Coronary artery (tissue), 2 donors: Measurements from ENCODE around the gene FXYD2.

ENCODE experiments used
- DNase-seq: peaks from one replicate; pipeline ENCODE4 v3.0.0-alpha.2; 2017; ENCODE audit warnings: low spot score
- H3K27ac ChIP-seq, 2 donors: fragments of 200-600 bp; sonication (generic); one replicate each; pipeline ENCODE4 v1.5.1; 2016 to 2019
- H3K4me3 ChIP-seq: fragments of 200-600 bp; sonication (generic); 2 replicates; pipeline ENCODE4 v1.5.1; 2016; ENCODE audit warnings: mild to moderate bottlenecking, moderate library complexity
- CTCF ChIP-seq: fragments of 200-600 bp; sonication (generic); IDR thresholded peaks from one replicate; pipeline ENCODE4 v1.5.1; 2019; ENCODE audit warnings: antibody characterized with exemption

Gene FXYD2

GRCh38 chr11:117839380-117839881 lies 14.9 kb upstream of the FXYD2 start:
- peak; percentile 58 for DNase-seq
- no peak for TF ChIP-seq CTCF

GRCh38 chr11:117838901-117839300 lies 14.4 kb upstream of the FXYD2 start:
- no peak overlapping the region for H3K4me3 ChIP-seq
- TF ChIP-seq CTCF = no peak
- DNase-seq = peak; percentile 28
- H3K27ac ChIP-seq = no peak overlapping the region

More at GRCh38 chr11:117839380-117839881, 14.9 kb upstream of the FXYD2 start:
- H3K27ac ChIP-seq = no peak overlapping the region
- no peak overlapping the region for H3K4me3 ChIP-seq

GRCh38 chr11:117837791-117838190 lies 13.2 kb upstream of the FXYD2 start:
- no peak overlapping the region for H3K4me3 ChIP-seq
- no peak for DNase-seq
- H3K27ac ChIP-seq = no peak overlapping the region
- TF ChIP-seq CTCF = no peak

- TF ChIP-seq CTCF = no peak
- DNase-seq = peak; percentile 62
- Histone ChIP-seq H3K27ac (peak overlapping the region in 1 of 2 donors; percentile 30), H3K4me3 (peak overlapping the region; percentile 7)
These were observed 12.7 kb upstream of the FXYD2 start for GRCh38 chr11:117837070-117837776.

GRCh38 chr11:117836077-117836960 lies 11.8 kb upstream of the FXYD2 start:
- Histone ChIP-seq H3K27ac (peak overlapping the region in 1 of 2 donors; percentile 53), H3K4me3 (peak overlapping the region; percentile 40)
- DNase-seq = peak; percentile 45
- no peak for TF ChIP-seq CTCF

- H3K27ac ChIP-seq = no peak overlapping the region
- no peak for TF ChIP-seq CTCF
- no peak overlapping the region for H3K4me3 ChIP-seq
- peak; percentile 38 for DNase-seq
These were observed 11.0 kb upstream of the FXYD2 start for GRCh38 chr11:117835576-117835975.
